ENCODE results near the gene SEMA3C.
A peak's percentile ranks its signal among the peaks of the same experiment; 100 is the strongest.

- TF ChIP-seq CTCF (IDR thresholded peaks at IDR 0.05) (no peak), POLR2AphosphoS5 (IDR thresholded peaks at IDR 0.05) (peak in 2 of 3 donors; percentile 42 to 82), POLR2A (IDR thresholded peaks at IDR 0.05) (no peak)
Measured at GRCh38 chr7:80941208-80941758, 22.4 kb upstream of the SEMA3C start.

Measured in stomach (tissue), 4 donors.